Activated T-helper 2 cell treated with anti-CD3 and anti-CD28 coated beads, Interferon-gamma antibody, Interleukin-2, Interleukin-4, amounts not matched to agents 10 μg/mL and 5 μg/mL and 100 μg/mL, durations not matched to agents 14 hours and 24 hours and 36 hours (primary cell): ENCODE results near the gene LINGO1. TPM values are rescaled to one million over a fixed set of nuclear protein-coding genes. Genes with fewer than 3 reads are reported as not detected.

ENCODE experiments used
- DNase-seq: peaks from one replicate; pipeline ENCODE4 v3.0.0; 2021; ENCODE audit warnings: low spot score
- H3K27ac Mint-ChIP-seq: one replicate; pipeline ENCODE4 v1.8.0; 2021; ENCODE audit warnings: mixed read lengths
- H3K27me3 Mint-ChIP-seq: one replicate; pipeline ENCODE4 v1.8.0; 2021; ENCODE audit warnings: low read depth, mixed read lengths
- H3K36me3 Mint-ChIP-seq: one replicate; pipeline ENCODE4 v1.8.0; 2021; ENCODE audit warnings: low read depth, mixed read lengths
- H3K4me1 Mint-ChIP-seq: one replicate; pipeline ENCODE4 v1.8.0; 2021; ENCODE audit warnings: low read depth, mixed read lengths
- H3K4me3 Mint-ChIP-seq: one replicate; pipeline ENCODE4 v1.8.0; 2021; ENCODE audit warnings: low read depth, mild to moderate bottlenecking, moderate library complexity, mixed read lengths
- H3K9me3 Mint-ChIP-seq: one replicate; pipeline ENCODE4 v1.8.0; 2021; ENCODE audit warnings: mixed read lengths
- intact Hi-C: fragments of 100-400 bp; cut with micrococcal nuclease; formaldehyde crosslinking; loops from one replicate; pipeline ENCODE4 v1.15.1; 2023
- total RNA-seq: library from RNA; stranded (reverse); gene quantifications from 2 replicates; pipeline ENCODE4 v1.2.3, GENCODE V29; 2022

The LINGO1 gene
- total RNA-seq, 1 donor from 2014 or later, result not detected

DNA sequence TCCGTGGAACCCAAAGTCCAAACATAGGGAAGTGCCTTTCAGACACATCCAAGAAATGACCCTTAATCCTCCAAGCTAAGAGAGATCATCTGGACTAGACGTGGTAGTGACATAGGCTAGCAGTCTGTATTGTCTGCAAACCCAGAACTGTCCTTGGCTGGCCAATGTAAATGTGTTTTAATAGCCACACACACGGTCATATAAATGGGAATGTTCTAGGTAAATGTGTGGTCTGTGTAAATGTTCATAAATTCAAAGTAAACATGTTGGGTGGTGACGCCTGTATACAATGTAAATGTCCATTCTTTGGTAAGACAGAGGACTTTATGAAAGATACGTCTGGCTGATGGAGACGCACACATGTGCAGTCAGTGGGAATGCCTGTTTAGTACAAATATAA, 16.3 kb upstream of the LINGO1 start:
- no peak for DNase-seq
- intact Hi-C loops, result no loop called here
- Mint-ChIP-seq H3K9me3 (no peaks in the 10 kb centered on the region), H3K27ac (no peak overlapping the region), H3K4me1 (no peaks in the 10 kb centered on the region), H3K4me3 (no peak overlapping the region), H3K36me3 (no peaks in the 10 kb centered on the region), H3K27me3 (peaks cover 10% of the 10 kb centered on the region)

DNA sequence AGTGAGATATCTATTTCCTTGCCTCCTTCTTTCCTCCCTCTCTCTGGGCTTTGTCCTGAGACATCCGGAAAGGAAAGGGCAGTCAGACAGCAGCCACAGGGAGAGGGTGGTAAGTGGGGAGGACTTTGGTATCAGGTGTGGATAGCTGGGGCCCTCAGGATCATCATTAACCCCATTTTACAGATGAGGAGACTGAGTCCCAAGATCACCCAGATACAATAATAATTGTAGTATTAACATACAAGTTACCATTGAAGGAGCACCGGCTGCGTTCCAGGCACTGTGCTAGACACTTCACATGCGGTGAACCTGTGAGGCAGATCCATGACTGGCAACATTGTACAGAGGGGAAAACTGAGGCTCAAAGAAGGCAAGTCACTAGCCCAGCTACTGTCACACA, 15.2 kb upstream of the LINGO1 start:
- H3K9me3 Mint-ChIP-seq, result no peaks in the 10 kb centered on the region
- no peaks in the 10 kb centered on the region for H3K36me3 Mint-ChIP-seq

DNA sequence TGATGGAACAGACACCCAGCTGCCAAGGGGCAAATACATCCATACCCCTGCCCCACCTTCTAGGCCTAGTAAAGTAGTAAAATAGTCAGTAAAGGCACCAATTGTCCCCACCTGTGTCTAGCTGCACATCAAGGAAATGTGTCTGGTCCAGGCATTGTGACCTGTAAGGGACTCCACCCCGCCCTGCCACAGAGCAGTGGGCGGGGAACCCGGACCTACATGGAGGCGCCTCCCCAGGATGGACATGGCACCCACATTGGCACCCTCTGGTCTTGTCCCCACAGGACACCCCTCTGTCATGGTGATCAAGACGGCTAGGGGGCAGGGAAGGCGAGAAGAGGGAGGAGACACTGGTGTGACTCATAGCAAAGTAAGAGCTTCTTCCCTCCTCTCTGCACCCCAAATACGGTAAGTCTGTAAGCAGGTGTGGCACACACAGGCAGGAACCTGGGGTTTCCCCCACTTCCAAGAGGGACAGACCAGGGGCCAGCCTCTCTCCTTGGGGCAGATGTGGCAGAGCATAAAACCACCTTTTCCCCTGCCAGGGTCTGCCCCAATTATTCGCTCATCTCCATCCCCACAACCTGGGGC, 13.5 kb upstream of the LINGO1 start:
- Mint-ChIP-seq H3K4me1 (no peaks in the 10 kb centered on the region), H3K27me3 (peaks cover 10% of the 10 kb centered on the region), H3K36me3 (no peaks in the 10 kb centered on the region), H3K27ac (no peak overlapping the region), H3K4me3 (no peak overlapping the region), H3K9me3 (no peaks in the 10 kb centered on the region)
- no peak for DNase-seq
- intact Hi-C loops, result no loop called here

More for the DNA sequence above, 15.2 kb upstream of the LINGO1 start:
- Mint-ChIP-seq H3K27me3 (peaks cover 10% of the 10 kb centered on the region), H3K4me1 (no peaks in the 10 kb centered on the region), H3K27ac (no peak overlapping the region), H3K4me3 (no peak overlapping the region)
- DNase-seq, result no peak
- intact Hi-C loops, result no loop called here

DNA sequence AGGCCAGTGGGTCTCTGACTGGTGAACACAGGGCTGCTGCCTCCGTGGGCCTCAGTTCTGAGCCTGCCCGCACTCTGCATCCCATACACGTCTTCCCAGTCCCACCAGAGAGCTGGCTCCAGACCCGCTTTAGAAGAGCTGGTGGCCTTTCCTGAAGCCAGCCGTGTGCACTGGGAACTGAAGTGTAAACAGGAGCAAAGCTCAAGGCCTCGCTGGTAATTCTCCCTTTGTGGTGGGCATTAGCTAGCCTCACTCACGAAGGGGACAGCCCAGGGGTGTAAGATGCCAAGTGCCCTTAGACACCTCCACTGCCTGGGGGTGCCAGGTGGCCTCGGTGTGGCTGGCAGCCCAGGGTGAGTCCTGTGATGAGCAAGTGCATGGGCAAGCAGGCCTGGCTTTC, 12.9 kb upstream of the LINGO1 start:
- no peak overlapping the region for H3K4me3 Mint-ChIP-seq
- DNase-seq, result no peak
- H3K4me1 Mint-ChIP-seq, result no peaks in the 10 kb centered on the region
- no peaks in the 10 kb centered on the region for H3K9me3 Mint-ChIP-seq
- no peaks in the 10 kb centered on the region for H3K36me3 Mint-ChIP-seq
- no peak overlapping the region for H3K27ac Mint-ChIP-seq
- intact Hi-C loops, result no loop called here
- H3K27me3 Mint-ChIP-seq, result peaks cover 6% of the 10 kb centered on the region

DNA sequence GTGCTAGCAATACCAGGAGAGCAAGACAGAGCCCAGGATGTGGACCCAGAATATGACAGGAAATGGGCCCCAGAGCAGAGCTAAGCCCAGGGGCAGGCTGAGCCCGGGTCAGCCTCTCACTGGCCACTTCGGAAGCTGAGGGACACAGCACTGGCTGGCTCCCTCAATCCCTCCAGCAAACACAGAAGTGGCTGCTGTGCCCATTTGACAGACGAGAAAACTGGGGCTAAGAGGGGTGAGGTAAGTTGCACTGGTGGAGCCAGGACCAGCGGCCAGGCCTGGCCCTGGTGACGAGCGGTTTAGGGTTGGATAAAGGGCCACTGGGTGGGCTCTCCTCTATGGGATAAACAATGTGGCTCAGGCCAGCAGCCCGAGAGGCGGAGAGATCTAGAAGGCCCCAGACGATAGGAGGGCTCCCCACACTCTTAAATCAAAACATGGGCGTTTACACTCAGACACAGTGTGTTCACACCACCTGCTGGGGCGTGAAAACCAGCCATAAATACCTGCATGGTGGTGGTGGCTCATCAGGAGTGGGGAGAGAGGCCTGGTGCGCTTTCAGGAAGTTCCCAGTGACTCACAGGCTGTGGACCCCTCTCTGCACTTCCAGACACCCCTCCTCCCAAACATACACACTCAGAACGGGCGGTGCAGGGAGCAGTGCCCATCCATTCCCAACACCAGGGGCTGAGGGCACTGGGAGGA, 12.0 kb upstream of the LINGO1 start:
- Mint-ChIP-seq H3K27me3 (peaks cover 3% of the 10 kb centered on the region), H3K9me3 (no peaks in the 10 kb centered on the region), H3K27ac (no peak overlapping the region), H3K36me3 (no peaks in the 10 kb centered on the region), H3K4me1 (no peaks in the 10 kb centered on the region), H3K4me3 (no peak overlapping the region)
- DNase-seq, result no peak
- intact Hi-C loops, result no loop called here

DNA sequence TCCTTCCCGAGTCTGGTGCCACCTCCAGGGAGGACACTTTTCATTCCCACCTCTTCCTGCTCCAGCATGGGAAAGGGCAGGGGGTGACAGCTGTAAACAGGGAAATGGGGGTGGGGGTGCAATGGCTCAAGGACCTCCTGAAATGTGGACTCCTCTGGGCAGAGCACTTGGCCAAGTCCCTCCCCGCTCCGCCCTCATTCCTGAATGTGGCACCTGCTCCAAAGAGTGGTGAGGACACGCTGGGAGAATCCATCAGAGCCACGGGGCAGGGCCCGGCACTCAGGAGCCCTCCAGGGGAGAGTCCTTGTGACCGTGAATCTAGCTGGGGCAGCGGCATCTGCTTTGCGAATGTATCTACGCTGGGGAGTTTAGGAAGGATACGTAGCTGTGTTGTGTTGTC, 11.1 kb upstream of the LINGO1 start:
- no peaks in the 10 kb centered on the region for H3K9me3 Mint-ChIP-seq
- H3K4me3 Mint-ChIP-seq, result no peak overlapping the region
- H3K4me1 Mint-ChIP-seq, result no peaks in the 10 kb centered on the region
- DNase-seq, result no peak
- no peaks in the 10 kb centered on the region for H3K36me3 Mint-ChIP-seq
- intact Hi-C loops, result no loop called here
- H3K27me3 Mint-ChIP-seq, result no peaks in the 10 kb centered on the region
- no peak overlapping the region for H3K27ac Mint-ChIP-seq

DNA sequence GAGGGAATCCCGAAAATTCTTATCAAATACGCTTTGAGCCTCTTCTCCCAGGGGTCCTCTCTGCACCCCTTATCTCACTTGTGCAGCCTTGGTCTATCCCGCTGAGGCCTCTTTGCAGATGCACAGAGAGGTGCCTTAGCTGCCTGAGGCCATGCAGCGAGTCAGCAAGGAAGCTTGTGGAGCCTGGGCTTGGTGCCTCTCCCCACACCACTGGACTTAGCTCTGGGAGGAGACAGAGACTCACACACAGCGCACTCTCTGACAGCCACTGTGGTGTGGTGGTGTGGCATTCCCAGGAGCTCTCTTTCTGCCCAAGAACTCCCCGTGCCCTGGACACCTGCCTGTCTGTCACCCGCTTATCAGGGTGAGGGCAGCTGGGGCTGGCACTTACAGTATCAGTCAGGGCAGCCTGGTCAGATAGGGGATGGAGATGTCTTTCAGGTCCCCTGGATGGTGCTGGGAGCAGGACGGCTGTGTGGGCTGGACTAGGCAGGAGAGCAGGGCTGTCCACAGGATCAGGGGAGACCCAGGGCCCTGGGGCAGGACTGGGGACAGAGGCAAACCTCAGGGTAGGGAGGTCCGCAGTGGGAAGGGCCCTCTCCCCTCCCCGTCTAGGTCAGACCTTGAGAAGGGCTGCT, 10.2 kb upstream of the LINGO1 start:
- DNase-seq, result no peak
- intact Hi-C loops, result no loop called here
- Mint-ChIP-seq H3K27ac (no peak overlapping the region), H3K9me3 (no peaks in the 10 kb centered on the region), H3K4me3 (no peak overlapping the region), H3K36me3 (no peaks in the 10 kb centered on the region), H3K4me1 (no peaks in the 10 kb centered on the region), H3K27me3 (no peaks in the 10 kb centered on the region)

DNA sequence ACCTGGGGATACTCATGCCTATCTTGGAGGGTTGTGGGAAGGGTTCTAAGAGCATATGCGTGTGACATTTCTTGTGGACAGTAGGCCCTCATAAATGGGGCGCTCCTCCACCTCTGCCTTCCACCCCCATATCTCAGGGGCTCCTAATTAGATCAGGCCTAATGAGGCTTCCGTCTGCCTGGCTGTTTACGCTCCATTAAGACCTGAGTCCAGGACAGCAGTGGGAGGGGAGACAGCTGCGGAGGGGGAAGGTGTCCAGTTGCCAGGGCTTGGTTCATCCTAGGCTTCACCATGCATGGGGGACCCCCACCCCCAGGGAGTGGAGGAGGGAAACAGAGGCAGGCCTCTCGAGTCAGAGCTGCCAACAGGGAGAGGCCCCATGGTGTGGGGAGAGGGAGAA, 9.3 kb upstream of the LINGO1 start:
- no peak for DNase-seq
- Mint-ChIP-seq H3K9me3 (no peaks in the 10 kb centered on the region), H3K4me1 (no peaks in the 10 kb centered on the region), H3K4me3 (no peak overlapping the region), H3K36me3 (no peaks in the 10 kb centered on the region), H3K27ac (no peak overlapping the region), H3K27me3 (no peaks in the 10 kb centered on the region)
- intact Hi-C loops, result no loop called here

DNA sequence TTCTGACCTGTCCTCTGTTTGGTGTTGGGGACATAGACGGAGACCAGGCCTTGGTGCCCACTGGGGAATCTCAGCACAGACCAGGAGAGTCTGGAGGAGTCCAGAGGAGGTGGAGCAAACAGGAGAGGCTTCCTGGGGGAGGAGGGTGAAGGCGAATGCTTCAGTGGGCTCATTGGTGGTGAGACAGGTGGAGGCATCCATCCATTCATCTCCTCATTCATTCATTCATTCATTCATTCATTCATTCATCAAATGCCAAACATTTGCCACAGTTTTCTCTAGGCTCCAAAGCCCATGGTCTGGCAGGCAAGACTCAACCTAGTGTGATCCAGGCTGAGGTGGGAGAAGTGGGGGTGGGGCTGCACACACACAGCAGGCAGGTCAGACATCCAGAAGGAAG, 7.9 kb upstream of the LINGO1 start:
- no peaks in the 10 kb centered on the region for H3K4me1 Mint-ChIP-seq
- intact Hi-C loops, result no loop called here
- no peaks in the 10 kb centered on the region for H3K36me3 Mint-ChIP-seq
- DNase-seq, result no peak
- peaks cover 6% of the 10 kb centered on the region for H3K27me3 Mint-ChIP-seq
- H3K27ac Mint-ChIP-seq, result no peak overlapping the region
- no peaks in the 10 kb centered on the region for H3K9me3 Mint-ChIP-seq
- H3K4me3 Mint-ChIP-seq, result no peak overlapping the region

DNA sequence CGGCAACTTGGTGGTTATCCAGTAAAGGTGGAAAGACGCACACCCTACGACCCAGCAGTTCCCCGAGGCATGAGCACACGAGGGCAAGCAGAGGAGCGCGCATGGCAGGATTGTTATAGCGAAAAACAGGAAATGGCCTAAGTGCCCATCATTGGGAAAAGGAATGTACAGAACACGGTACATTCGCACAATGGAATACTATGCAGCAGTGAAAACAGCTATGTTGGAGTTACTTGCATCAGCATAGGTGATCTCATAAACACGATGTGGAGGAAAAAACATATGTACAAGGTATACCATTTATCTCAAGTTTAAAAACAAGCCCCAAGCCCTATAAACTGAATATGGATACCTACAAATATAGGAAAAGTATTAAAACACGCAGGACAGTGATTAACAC, 6.7 kb upstream of the LINGO1 start:
- H3K27me3 Mint-ChIP-seq, result peaks cover 10% of the 10 kb centered on the region
- no peak overlapping the region for H3K4me3 Mint-ChIP-seq
- no peak overlapping the region for H3K27ac Mint-ChIP-seq
- H3K4me1 Mint-ChIP-seq, result no peaks in the 10 kb centered on the region
- H3K36me3 Mint-ChIP-seq, result no peaks in the 10 kb centered on the region
- intact Hi-C loops, result no loop called here
- DNase-seq, result no peak
- H3K9me3 Mint-ChIP-seq, result no peaks in the 10 kb centered on the region

DNA sequence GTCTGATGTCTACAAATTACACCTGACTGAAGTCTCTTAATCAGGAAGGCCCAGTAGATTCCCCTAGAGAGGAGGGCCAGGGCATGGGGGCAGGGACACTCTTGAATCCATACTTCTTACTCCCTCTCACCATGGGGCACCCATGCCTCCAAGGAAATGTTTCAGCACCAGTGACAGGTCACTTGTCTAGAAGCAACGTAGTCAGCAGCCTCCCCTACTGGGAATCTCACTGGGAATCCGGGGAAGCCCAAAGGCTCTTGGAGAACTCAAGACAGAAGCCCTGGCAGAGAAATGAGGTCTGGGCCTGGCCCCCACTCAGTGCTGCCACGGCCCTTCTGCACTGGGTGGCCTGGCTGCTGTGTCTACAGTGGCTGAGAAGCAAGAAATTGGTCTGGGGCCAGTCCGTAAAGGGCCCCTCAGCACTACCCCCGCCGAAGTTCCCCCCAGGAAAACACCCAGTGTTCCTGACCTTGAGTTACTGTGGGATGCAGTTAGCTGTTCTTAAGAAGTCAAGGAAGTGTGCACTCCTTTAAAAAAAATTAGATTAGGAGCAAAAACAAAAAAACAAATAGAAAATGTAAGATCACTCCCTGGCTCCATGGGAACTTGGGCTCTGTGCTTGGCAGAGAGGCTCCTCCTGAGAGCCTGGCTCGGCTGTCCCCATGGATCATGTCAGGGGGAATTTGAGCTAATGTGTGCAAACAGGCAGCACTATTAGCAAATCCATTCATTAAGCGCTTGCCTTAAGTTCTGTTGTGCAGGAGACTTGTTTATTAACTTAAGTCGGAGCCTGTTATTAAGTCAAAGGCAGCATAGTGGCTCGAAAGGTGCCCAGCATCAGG, 5.4 kb upstream of the LINGO1 start:
- no peak overlapping the region for H3K4me3 Mint-ChIP-seq
- no peak for DNase-seq
- peaks cover 21% of the 10 kb centered on the region for H3K27me3 Mint-ChIP-seq
- H3K27ac Mint-ChIP-seq, result no peak overlapping the region
- intact Hi-C loops, result no loop called here
- H3K36me3 Mint-ChIP-seq, result no peaks in the 10 kb centered on the region
- H3K9me3 Mint-ChIP-seq, result no peaks in the 10 kb centered on the region
- peaks cover 7% of the 10 kb centered on the region for H3K4me1 Mint-ChIP-seq

DNA sequence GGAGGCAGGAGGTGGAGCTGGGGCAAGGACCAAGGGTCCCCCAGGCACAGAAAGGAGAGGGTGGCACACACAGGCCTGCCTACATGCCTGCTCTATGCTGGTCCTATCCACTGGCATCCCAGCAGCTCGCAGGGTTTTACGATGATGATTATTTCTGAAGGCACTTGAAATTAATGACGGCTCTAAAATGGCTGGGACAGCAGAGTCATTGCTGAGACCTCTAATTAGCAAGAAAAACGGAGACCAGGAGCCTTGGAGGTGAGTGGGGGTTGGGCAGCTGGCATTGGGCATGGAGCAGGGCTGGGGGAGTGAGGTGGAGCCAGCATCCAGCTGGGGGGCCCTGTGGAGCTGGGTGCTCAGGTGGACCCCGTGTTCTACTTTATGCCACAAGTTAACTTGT, 3.5 kb upstream of the LINGO1 start:
- no peaks in the 10 kb centered on the region for H3K9me3 Mint-ChIP-seq
- H3K27ac Mint-ChIP-seq, result no peak overlapping the region
- H3K27me3 Mint-ChIP-seq, result peaks cover 22% of the 10 kb centered on the region
- no peak for DNase-seq
- H3K4me1 Mint-ChIP-seq, result peaks cover 7% of the 10 kb centered on the region
- no peak overlapping the region for H3K4me3 Mint-ChIP-seq
- no peaks in the 10 kb centered on the region for H3K36me3 Mint-ChIP-seq
- intact Hi-C loops, result no loop called here
